Spinal cord (tissue), 10 donors: Measurements from ENCODE around the gene UPF2. TPM values are rescaled to one million over a fixed set of nuclear protein-coding genes. Genes with fewer than 3 reads are reported as not detected.
"Not testable (repeated sequence)": the region's sequence is repeated elsewhere in the genome, so short reads cannot be mapped to it uniquely, and the experiment has no call there.

Source experiments
- DNase-seq, 6 donors: peaks; one replicate each; pipeline versions ENCODE4 v3.0.0 to v3.0.0-alpha.2; 2013 to 2015; ENCODE audit warnings: low spot score in 6 of 6, low read depth in 4 of 6
- H3K27ac ChIP-seq: one replicate; pipeline ENCODE4 v1.5.1; 2013; ENCODE audit warnings: low read depth, low read length, control low read depth
- H3K27me3 ChIP-seq: one replicate; pipeline ENCODE4 v1.6.1; 2013; ENCODE audit warnings: low read length; ENCODE audit not compliant: control insufficient read depth, insufficient read depth
- H3K36me3 ChIP-seq: one replicate; pipeline ENCODE4 v1.6.1; 2013; ENCODE audit warnings: low read length; ENCODE audit not compliant: control insufficient read depth, insufficient read depth
- H3K4me1 ChIP-seq: one replicate; pipeline ENCODE4 v1.6.1; 2013; ENCODE audit warnings: low read length; ENCODE audit not compliant: control insufficient read depth, insufficient read depth
- H3K4me3 ChIP-seq: one replicate; pipeline ENCODE4 v1.5.1; 2013; ENCODE audit warnings: low read depth, low read length, control low read depth
- H3K9me3 ChIP-seq: one replicate; pipeline ENCODE4 v1.6.1; 2013; ENCODE audit warnings: low read length; ENCODE audit not compliant: control insufficient read depth, insufficient read depth
- WGBS: methylation state at CpG from one replicate; pipeline ENCODE4 v1.1.5; 2013; ENCODE audit warnings: missing lambda C conversion rate; ENCODE audit not compliant: insufficient coverage; 5-methylcytosine and 5-hydroxymethylcytosine counted together
- polyA plus RNA-seq, 2 donors: library from polyadenylated mRNA; unstranded; fragments of 120-200 nt; gene quantifications; one replicate each; pipeline ENCODE4 v1.2.1, GENCODE V29; 2013; ENCODE audit not compliant: insufficient read length in 2 of 2
- total RNA-seq, 2 donors: library from RNA; depleted of rRNA in 1 of 2; stranded (reverse); fragments of 120-200 nt in 1 of 2; fragments of >200 nt in 1 of 2; gene quantifications; one replicate each; pipeline versions ENCODE4 v1.2.3 to v1.2.4, GENCODE V29; 2013 to 2014
- donor health status: healthy.

Gene UPF2
- total and polyA plus RNA-seq, 4 donors = 16.2 to 24.7 (median 22.1) TPM

DNA sequence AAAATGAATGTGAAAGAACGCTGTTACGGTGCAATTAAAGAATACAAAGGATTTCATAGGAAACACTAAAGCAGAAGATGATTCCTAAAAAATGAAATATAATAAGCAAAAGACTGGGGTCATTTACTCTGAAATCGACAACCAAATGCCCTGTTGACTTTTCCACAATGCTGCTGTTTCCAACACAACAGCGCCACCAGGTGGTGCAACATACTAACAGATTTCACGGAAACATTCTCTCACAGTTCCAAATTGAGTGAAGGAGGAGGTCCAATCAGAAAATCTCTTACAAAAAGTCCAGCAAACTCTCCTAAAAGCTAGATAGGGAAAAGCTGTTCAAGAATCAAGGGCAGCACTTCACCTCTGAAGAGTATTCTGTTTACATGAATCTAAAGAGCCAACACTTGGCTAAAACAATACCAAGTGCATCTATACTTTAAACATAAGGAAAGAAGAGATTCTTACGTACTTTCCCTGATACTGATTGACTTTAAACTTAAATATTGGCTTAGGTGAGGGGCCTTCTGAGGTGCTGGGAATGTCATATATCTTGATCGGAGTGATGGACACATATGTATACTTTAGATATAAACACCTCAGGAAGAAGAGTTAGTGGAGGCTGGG is 55.9 kb downstream of the UPF2 start:
- Histone ChIP-seq H3K27ac (no peak overlapping the region), H3K4me3 (no peak overlapping the region), H3K9me3 (no peaks in the 10 kb centered on the region), H3K4me1 (no peaks in the 10 kb centered on the region), H3K27me3 (no peaks in the 10 kb centered on the region), H3K36me3 (peaks cover 4% of the 10 kb centered on the region)
- DNase-seq = peak; percentile 62 to 93 (median 78)
- WGBS = 7% methylated on average over 2 of the region's 7 CpGs

- H3K4me3 ChIP-seq = no peak overlapping the region
These were observed 60.4 kb downstream of the UPF2 start for GRCh38 chr10:11982253-11982652.

GRCh38 chr10:11975795-11976194 is 66.8 kb downstream of the UPF2 start:
- Histone ChIP-seq H3K9me3 (no peaks in the 10 kb centered on the region), H3K4me1 (no peaks in the 10 kb centered on the region), H3K27me3 (no peaks in the 10 kb centered on the region), H3K27ac (no peak overlapping the region), H3K36me3 (peaks cover 5% of the 10 kb centered on the region), H3K4me3 (no peak overlapping the region)
- WGBS = no CpG with 5 or more reads among the region's 5 CpGs
- DNase-seq = no peak

More at GRCh38 chr10:11982253-11982652, 60.4 kb downstream of the UPF2 start:
- DNase-seq = no peak
- peaks cover 3% of the 10 kb centered on the region for H3K36me3 ChIP-seq
- H3K4me1 ChIP-seq = no peaks in the 10 kb centered on the region
- no peaks in the 10 kb centered on the region for H3K27me3 ChIP-seq
- WGBS = 100% methylated on average over 3 of the region's 3 CpGs
- no peak overlapping the region for H3K27ac ChIP-seq
- no peaks in the 10 kb centered on the region for H3K9me3 ChIP-seq

GRCh38 chr10:11972523-11972922 is 70.1 kb downstream of the UPF2 start:
- DNase-seq, H3K4me1 ChIP-seq, H3K27ac ChIP-seq, H3K27me3 ChIP-seq, H3K9me3 ChIP-seq, H3K36me3 ChIP-seq, H3K4me3 ChIP-seq: not testable (repeated sequence)
- WGBS = 100% methylated on average over 1 of the region's 7 CpGs

- H3K27ac ChIP-seq = no peak overlapping the region
- WGBS = 78% methylated on average over 1 of the region's 2 CpGs
- peaks cover 24% of the 10 kb centered on the region for H3K36me3 ChIP-seq
- no peak overlapping the region for H3K4me3 ChIP-seq
- H3K4me1 ChIP-seq = no peaks in the 10 kb centered on the region
- DNase-seq = no peak
- no peaks in the 10 kb centered on the region for H3K9me3 ChIP-seq
- H3K27me3 ChIP-seq = no peaks in the 10 kb centered on the region
These were observed 80.4 kb downstream of the UPF2 start for GRCh38 chr10:11962176-11962575.

GRCh38 chr10:11961771-11962170 is 80.8 kb downstream of the UPF2 start:
- H3K4me1 ChIP-seq = no peaks in the 10 kb centered on the region

GRCh38 chr10:11959966-11960365 is 82.6 kb downstream of the UPF2 start:
- peaks cover 27% of the 10 kb centered on the region for H3K36me3 ChIP-seq
- H3K4me1 ChIP-seq = no peaks in the 10 kb centered on the region
- WGBS = no CpG with 5 or more reads among the region's 4 CpGs
- DNase-seq = no peak
- H3K9me3 ChIP-seq = no peaks in the 10 kb centered on the region
- no peaks in the 10 kb centered on the region for H3K27me3 ChIP-seq
- no peak overlapping the region for H3K27ac ChIP-seq
- H3K4me3 ChIP-seq = no peak overlapping the region

More at GRCh38 chr10:11961771-11962170, 80.8 kb downstream of the UPF2 start:
- Histone ChIP-seq H3K9me3 (no peaks in the 10 kb centered on the region), H3K36me3 (peaks cover 26% of the 10 kb centered on the region), H3K27me3 (no peaks in the 10 kb centered on the region), H3K27ac (no peak overlapping the region), H3K4me3 (no peak overlapping the region)
- DNase-seq = no peak
- WGBS = 63% methylated on average over 1 of the region's 4 CpGs

DNA sequence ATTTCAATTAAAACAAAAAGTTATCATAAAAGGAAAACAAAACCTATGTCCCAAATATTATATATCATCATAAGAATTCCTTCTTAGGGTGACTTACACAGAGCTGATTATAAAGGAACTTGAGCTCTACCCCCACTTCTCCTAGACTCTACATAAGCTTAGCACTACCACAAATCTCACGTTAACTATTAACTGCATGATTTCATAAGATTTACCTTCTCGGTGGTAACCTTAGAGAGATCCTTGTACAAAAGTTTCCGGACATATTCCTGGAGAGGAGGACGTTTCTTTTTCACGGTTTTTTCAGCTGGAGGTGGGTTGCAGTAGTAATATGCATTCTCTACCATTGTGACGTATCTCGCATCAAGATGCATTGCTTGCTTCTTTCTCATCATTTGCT is 83.7 kb downstream of the UPF2 start:
- DNase-seq = no peak
- H3K4me3 ChIP-seq = no peak overlapping the region
- no CpG with 5 or more reads among the region's 7 CpGs for WGBS
- H3K9me3 ChIP-seq = no peaks in the 10 kb centered on the region
- peaks cover 27% of the 10 kb centered on the region for H3K36me3 ChIP-seq
- H3K27ac ChIP-seq = no peak overlapping the region
- H3K4me1 ChIP-seq = no peaks in the 10 kb centered on the region
- H3K27me3 ChIP-seq = no peaks in the 10 kb centered on the region

- H3K27ac ChIP-seq = no peak overlapping the region
- WGBS = 100% methylated on average over 2 of the region's 5 CpGs
- H3K36me3 ChIP-seq = peaks cover 12% of the 10 kb centered on the region
- H3K9me3 ChIP-seq = no peaks in the 10 kb centered on the region
- DNase-seq = no peak
- H3K4me1 ChIP-seq = no peaks in the 10 kb centered on the region
- H3K4me3 ChIP-seq = no peak overlapping the region
- H3K27me3 ChIP-seq = no peaks in the 10 kb centered on the region
These were observed 90.9 kb downstream of the UPF2 start for GRCh38 chr10:11951695-11952094.

- Histone ChIP-seq H3K36me3 (peaks cover 6% of the 10 kb centered on the region), H3K9me3 (no peaks in the 10 kb centered on the region)
- DNase-seq = no peak
These were observed 92.1 kb downstream of the UPF2 start for GRCh38 chr10:11950325-11951018.

More at GRCh38 chr10:11950325-11951018, 92.1 kb downstream of the UPF2 start:
- Histone ChIP-seq H3K27ac (no peak overlapping the region), H3K4me3 (no peak overlapping the region), H3K27me3 (no peaks in the 10 kb centered on the region), H3K4me1 (no peaks in the 10 kb centered on the region)
- WGBS = 92% methylated on average over 4 of the region's 9 CpGs
